Stimulated activated naive CD8-positive, alpha-beta T cell treated with anti-CD3 and anti-CD28 coated beads, Interleukin-15, Interleukin-2, amounts not matched to agents 100 ng/mL and 50 ng/mL, for 24 hours (primary cell): ENCODE results near the gene SLF2.
"Not testable (repeated sequence)": the region's sequence is repeated elsewhere in the genome, so short reads cannot be mapped to it uniquely, and the experiment has no call there.

Experiments
- H3K27ac Mint-ChIP-seq: one replicate; pipeline ENCODE4 v1.8.0; 2021; ENCODE audit warnings: mild to moderate bottlenecking, mixed read lengths
- H3K27me3 Mint-ChIP-seq: one replicate; pipeline ENCODE4 v1.8.0; 2021; ENCODE audit warnings: mixed read lengths
- H3K36me3 Mint-ChIP-seq: one replicate; pipeline ENCODE4 v1.8.0; 2021; ENCODE audit warnings: low read depth, mixed read lengths
- H3K4me1 Mint-ChIP-seq: one replicate; pipeline ENCODE4 v1.8.0; 2021; ENCODE audit warnings: low read depth, mixed read lengths
- H3K4me3 Mint-ChIP-seq: one replicate; pipeline ENCODE4 v1.8.0; 2021; ENCODE audit warnings: mild to moderate bottlenecking, mixed read lengths
- H3K9me3 Mint-ChIP-seq: one replicate; pipeline ENCODE4 v1.8.0; 2021; ENCODE audit warnings: mixed read lengths

SLF2 gene

GRCh38 chr10:100874702-100875483 is 37.9 kb upstream of the SLF2 start:
- Mint-ChIP-seq H3K4me1 (no peaks in the 10 kb centered on the region), H3K27ac (no peak overlapping the region)

GRCh38 chr10:100875484-100876166 is 37.1 kb upstream of the SLF2 start:
- H3K36me3 Mint-ChIP-seq: no peaks in the 10 kb centered on the region
- peaks cover 15% of the 10 kb centered on the region for H3K27me3 Mint-ChIP-seq
- H3K27ac Mint-ChIP-seq: no peak overlapping the region

More at GRCh38 chr10:100874702-100875483, 37.9 kb upstream of the SLF2 start:
- no peak overlapping the region for H3K4me3 Mint-ChIP-seq
- H3K9me3 Mint-ChIP-seq: no peaks in the 10 kb centered on the region
- peaks cover 15% of the 10 kb centered on the region for H3K27me3 Mint-ChIP-seq
- H3K36me3 Mint-ChIP-seq: no peaks in the 10 kb centered on the region

GRCh38 chr10:100876585-100877460 is 35.9 kb upstream of the SLF2 start:
- H3K27ac Mint-ChIP-seq: no peak overlapping the region

More at GRCh38 chr10:100875484-100876166, 37.1 kb upstream of the SLF2 start:
- H3K4me1 Mint-ChIP-seq: no peaks in the 10 kb centered on the region
- no peaks in the 10 kb centered on the region for H3K9me3 Mint-ChIP-seq
- no peak overlapping the region for H3K4me3 Mint-ChIP-seq

GRCh38 chr10:100877461-100877850 is 35.3 kb upstream of the SLF2 start:
- Mint-ChIP-seq H3K27ac (no peak overlapping the region), H3K9me3 (no peaks in the 10 kb centered on the region), H3K27me3 (peaks cover 15% of the 10 kb centered on the region), H3K4me3 (no peak overlapping the region), H3K4me1 (no peaks in the 10 kb centered on the region), H3K36me3 (no peaks in the 10 kb centered on the region)

More at GRCh38 chr10:100876585-100877460, 35.9 kb upstream of the SLF2 start:
- Mint-ChIP-seq H3K4me3 (no peak overlapping the region), H3K9me3 (no peaks in the 10 kb centered on the region), H3K4me1 (no peaks in the 10 kb centered on the region), H3K27me3 (peaks cover 15% of the 10 kb centered on the region), H3K36me3 (no peaks in the 10 kb centered on the region)

GRCh38 chr10:100878291-100878910 is 34.4 kb upstream of the SLF2 start:
- Mint-ChIP-seq H3K27ac (no peak overlapping the region), H3K9me3 (no peaks in the 10 kb centered on the region), H3K4me1 (no peaks in the 10 kb centered on the region), H3K4me3 (no peak overlapping the region), H3K27me3 (peaks cover 9% of the 10 kb centered on the region), H3K36me3 (no peaks in the 10 kb centered on the region)

- Mint-ChIP-seq H3K9me3 (no peaks in the 10 kb centered on the region), H3K4me1 (no peaks in the 10 kb centered on the region), H3K36me3 (no peaks in the 10 kb centered on the region), H3K27ac (no peak overlapping the region), H3K4me3 (no peak overlapping the region), H3K27me3 (peaks cover 9% of the 10 kb centered on the region)
Measured at GRCh38 chr10:100879741-100880360, 32.9 kb upstream of the SLF2 start.

GRCh38 chr10:100881556-100882213 is 31.1 kb upstream of the SLF2 start:
- no peaks in the 10 kb centered on the region for H3K9me3 Mint-ChIP-seq
- no peaks in the 10 kb centered on the region for H3K36me3 Mint-ChIP-seq
- no peak overlapping the region for H3K27ac Mint-ChIP-seq
- no peaks in the 10 kb centered on the region for H3K4me1 Mint-ChIP-seq
- H3K4me3 Mint-ChIP-seq: no peak overlapping the region
- peaks cover 9% of the 10 kb centered on the region for H3K27me3 Mint-ChIP-seq

GRCh38 chr10:100882252-100882651 is 30.5 kb upstream of the SLF2 start:
- H3K9me3 Mint-ChIP-seq: no peaks in the 10 kb centered on the region
- H3K27me3 Mint-ChIP-seq: peaks cover 5% of the 10 kb centered on the region

GRCh38 chr10:100882671-100883311 is 30.0 kb upstream of the SLF2 start:
- peaks cover 1% of the 10 kb centered on the region for H3K27me3 Mint-ChIP-seq
- no peaks in the 10 kb centered on the region for H3K9me3 Mint-ChIP-seq
- H3K4me3 Mint-ChIP-seq: no peak overlapping the region
- no peaks in the 10 kb centered on the region for H3K36me3 Mint-ChIP-seq
- no peak overlapping the region for H3K27ac Mint-ChIP-seq
- no peaks in the 10 kb centered on the region for H3K4me1 Mint-ChIP-seq

More at GRCh38 chr10:100882252-100882651, 30.5 kb upstream of the SLF2 start:
- H3K36me3 Mint-ChIP-seq: no peaks in the 10 kb centered on the region
- H3K4me1 Mint-ChIP-seq: no peaks in the 10 kb centered on the region
- no peak overlapping the region for H3K4me3 Mint-ChIP-seq
- no peak overlapping the region for H3K27ac Mint-ChIP-seq

- no peak overlapping the region for H3K27ac Mint-ChIP-seq
- H3K4me3 Mint-ChIP-seq: no peak overlapping the region
- no peaks in the 10 kb centered on the region for H3K27me3 Mint-ChIP-seq
- no peaks in the 10 kb centered on the region for H3K36me3 Mint-ChIP-seq
- H3K4me1 Mint-ChIP-seq: no peaks in the 10 kb centered on the region
- H3K9me3 Mint-ChIP-seq: no peaks in the 10 kb centered on the region
Measured at GRCh38 chr10:100883312-100883821, 29.4 kb upstream of the SLF2 start.

- not testable (repeated sequence) for H3K9me3 Mint-ChIP-seq, H3K36me3 Mint-ChIP-seq, H3K4me1 Mint-ChIP-seq, H3K4me3 Mint-ChIP-seq, H3K27ac Mint-ChIP-seq
- H3K27me3 Mint-ChIP-seq: peaks cover 14% of the 10 kb centered on the region
Measured at GRCh38 chr10:100885611-100886010, 27.2 kb upstream of the SLF2 start.

GRCh38 chr10:100886091-100886490 is 26.7 kb upstream of the SLF2 start:
- Mint-ChIP-seq H3K4me3 (no peak overlapping the region), H3K27ac (no peak overlapping the region), H3K27me3 (peaks cover 16% of the 10 kb centered on the region), H3K36me3 (no peaks in the 10 kb centered on the region), H3K4me1 (no peaks in the 10 kb centered on the region), H3K9me3 (no peaks in the 10 kb centered on the region)

- no peak overlapping the region for H3K4me3 Mint-ChIP-seq
- H3K27me3 Mint-ChIP-seq: peaks cover 21% of the 10 kb centered on the region
- no peaks in the 10 kb centered on the region for H3K36me3 Mint-ChIP-seq
- H3K27ac Mint-ChIP-seq: no peak overlapping the region
- H3K9me3 Mint-ChIP-seq: no peaks in the 10 kb centered on the region
- no peaks in the 10 kb centered on the region for H3K4me1 Mint-ChIP-seq
Measured at GRCh38 chr10:100886521-100886920, 26.2 kb upstream of the SLF2 start.
